ENCODE data around the gene INPP5K. TPM values are rescaled to one million over a fixed set of nuclear protein-coding genes. Genes with fewer than 3 reads are reported as not detected.

The INPP5K gene
- total RNA-seq, 4 donors from 2014 or later: 62.0 to 89.3 (median 76.1) TPM

GRCh38 chr17:1546292-1546922 lies 30.0 kb upstream of the INPP5K start:
- no peaks in the 10 kb centered on the region for H3K27me3 ChIP-seq
- TF ChIP-seq EP300 (IDR thresholded peaks at IDR 0.05): no peak
- TF ChIP-seq POLR2A (IDR thresholded peaks at IDR 0.05; ENCODE audit: low read depth): no peak
- H3K4me1 ChIP-seq: no peaks in the 10 kb centered on the region
- no peak overlapping the region for H3K27ac ChIP-seq (replicated peaks in 1 of 4)
- 97% methylated on average over 6 of the region's 6 CpGs for WGBS
- H3K9me3 ChIP-seq: no peaks in the 10 kb centered on the region
- no peak overlapping the region for H3K4me3 ChIP-seq
- DNase-seq (ENCODE audit: extremely low spot score): no peak
- intact Hi-C loops (cut with DNase I): no loop called here
- peaks cover 43 to 100% (median 95%) of the 10 kb centered on the region in 4 donors for H3K36me3 ChIP-seq

DNA sequence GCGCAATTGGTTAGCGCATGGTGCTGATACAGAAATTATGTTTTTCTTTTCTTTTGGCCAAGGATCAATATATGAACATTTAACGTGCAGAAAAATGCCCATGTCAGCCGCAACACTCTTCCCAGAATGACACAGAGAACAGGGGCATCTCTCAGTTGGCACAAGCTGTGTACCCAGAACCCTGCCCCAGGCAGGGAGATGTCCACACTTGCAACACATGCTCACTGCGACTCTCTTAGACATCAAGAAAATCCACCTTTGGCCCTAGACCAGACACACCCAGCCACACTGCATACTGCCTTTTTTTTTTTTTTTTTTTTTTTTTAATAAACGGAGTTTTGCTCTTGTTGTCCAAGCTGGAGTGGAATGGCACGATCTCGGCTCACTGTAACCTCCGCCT lies 29.2 kb upstream of the INPP5K start:
- no peaks in the 10 kb centered on the region for H3K9me3 ChIP-seq
- DNase-seq (ENCODE audit: extremely low spot score): no peak

GRCh38 chr17:1542316-1542715 lies 25.9 kb upstream of the INPP5K start:
- 66% methylated on average over 8 of the region's 8 CpGs for WGBS
- intact Hi-C loops (cut with DNase I): no loop called here
- no peak for DNase-seq (ENCODE audit: extremely low spot score)
- Histone ChIP-seq H3K4me3 (no peak overlapping the region), H3K27me3 (no peaks in the 10 kb centered on the region), H3K36me3 (peaks cover 53 to 100% (median 95%) of the 10 kb centered on the region in 4 donors), H3K27ac (replicated peaks in 1 of 4) (no peak overlapping the region), H3K4me1 (no peaks in the 10 kb centered on the region), H3K9me3 (no peaks in the 10 kb centered on the region)
- TF ChIP-seq POLR2AphosphoS5 (IDR thresholded peaks at IDR 0.05) (no peak), POLR2A (IDR thresholded peaks at IDR 0.05; ENCODE audit: low read depth) (no peak), EP300 (IDR thresholded peaks at IDR 0.05) (no peak)
- TF ChIP-seq, protein P1, sequence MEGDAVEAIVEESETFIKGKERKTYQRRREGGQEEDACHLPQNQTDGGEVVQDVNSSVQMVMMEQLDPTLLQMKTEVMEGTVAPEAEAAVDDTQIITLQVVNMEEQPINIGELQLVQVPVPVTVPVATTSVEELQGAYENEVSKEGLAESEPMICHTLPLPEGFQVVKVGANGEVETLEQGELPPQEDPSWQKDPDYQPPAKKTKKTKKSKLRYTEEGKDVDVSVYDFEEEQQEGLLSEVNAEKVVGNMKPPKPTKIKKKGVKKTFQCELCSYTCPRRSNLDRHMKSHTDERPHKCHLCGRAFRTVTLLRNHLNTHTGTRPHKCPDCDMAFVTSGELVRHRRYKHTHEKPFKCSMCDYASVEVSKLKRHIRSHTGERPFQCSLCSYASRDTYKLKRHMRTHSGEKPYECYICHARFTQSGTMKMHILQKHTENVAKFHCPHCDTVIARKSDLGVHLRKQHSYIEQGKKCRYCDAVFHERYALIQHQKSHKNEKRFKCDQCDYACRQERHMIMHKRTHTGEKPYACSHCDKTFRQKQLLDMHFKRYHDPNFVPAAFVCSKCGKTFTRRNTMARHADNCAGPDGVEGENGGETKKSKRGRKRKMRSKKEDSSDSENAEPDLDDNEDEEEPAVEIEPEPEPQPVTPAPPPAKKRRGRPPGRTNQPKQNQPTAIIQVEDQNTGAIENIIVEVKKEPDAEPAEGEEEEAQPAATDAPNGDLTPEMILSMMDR (IDR thresholded peaks at IDR 0.05): no peak

More for the DNA sequence above, 29.2 kb upstream of the INPP5K start:
- H3K36me3 ChIP-seq: peaks cover 44 to 100% (median 95%) of the 10 kb centered on the region in 4 donors
- no peak overlapping the region for H3K4me3 ChIP-seq
- H3K4me1 ChIP-seq: no peaks in the 10 kb centered on the region
- no peak overlapping the region for H3K27ac ChIP-seq (replicated peaks in 1 of 4)
- H3K27me3 ChIP-seq: no peaks in the 10 kb centered on the region
- WGBS: 94% methylated on average over 9 of the region's 9 CpGs
- intact Hi-C loops (cut with DNase I): no loop called here
- TF ChIP-seq POLR2AphosphoS5 (IDR thresholded peaks at IDR 0.05) (no peak), POLR2A (IDR thresholded peaks at IDR 0.05; ENCODE audit: low read depth) (no peak), EP300 (IDR thresholded peaks at IDR 0.05) (no peak)
- TF ChIP-seq, protein P1 (IDR thresholded peaks at IDR 0.05): no peak

GRCh38 chr17:1541367-1541904 lies 25.0 kb upstream of the INPP5K start:
- H3K9me3 ChIP-seq: no peaks in the 10 kb centered on the region
- intact Hi-C loops (cut with DNase I): no loop called here
- H3K36me3 ChIP-seq: peaks cover 47 to 100% (median 94%) of the 10 kb centered on the region in 4 donors
- H3K27ac ChIP-seq (replicated peaks in 1 of 4): no peak overlapping the region
- H3K27me3 ChIP-seq: no peaks in the 10 kb centered on the region
- H3K4me1 ChIP-seq: no peaks in the 10 kb centered on the region
- TF ChIP-seq POLR2A (IDR thresholded peaks at IDR 0.05; ENCODE audit: low read depth) (no peak), POLR2AphosphoS5 (IDR thresholded peaks at IDR 0.05) (no peak), EP300 (IDR thresholded peaks at IDR 0.05) (no peak)
- TF ChIP-seq, protein P1 (IDR thresholded peaks at IDR 0.05): no peak
- 100% methylated on average over 4 of the region's 4 CpGs for WGBS
- no peak for DNase-seq (ENCODE audit: extremely low spot score)
- H3K4me3 ChIP-seq: no peak overlapping the region

DNA sequence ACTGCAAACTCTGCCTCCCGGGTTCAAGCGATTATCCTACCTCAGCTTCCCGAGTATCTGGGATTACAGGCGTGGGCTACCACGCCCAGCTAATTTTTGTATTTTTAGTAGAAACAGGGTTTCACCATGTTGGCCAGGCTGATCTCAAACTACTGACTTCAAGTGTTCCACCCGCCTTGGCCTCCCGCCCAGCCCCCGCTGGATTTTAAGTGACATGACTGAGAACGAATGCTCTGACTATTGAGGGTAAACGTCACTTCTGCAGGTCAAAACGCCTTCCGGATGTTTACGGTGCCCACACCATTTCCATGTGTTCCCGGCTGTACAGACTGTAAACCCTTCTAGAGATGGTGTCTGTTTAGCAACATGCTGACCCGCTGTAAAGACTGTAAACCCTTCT lies 23.4 kb upstream of the INPP5K start:
- Histone ChIP-seq H3K27me3 (no peaks in the 10 kb centered on the region), H3K4me1 (no peaks in the 10 kb centered on the region), H3K9me3 (no peaks in the 10 kb centered on the region), H3K4me3 (no peak overlapping the region), H3K36me3 (peaks cover 43 to 100% (median 93%) of the 10 kb centered on the region in 4 donors), H3K27ac (replicated peaks in 1 of 4) (no peak overlapping the region)
- intact Hi-C loops (cut with DNase I): no loop called here
- TF ChIP-seq POLR2AphosphoS5 (IDR thresholded peaks at IDR 0.05) (no peak), POLR2A (IDR thresholded peaks at IDR 0.05; ENCODE audit: low read depth) (no peak), EP300 (IDR thresholded peaks at IDR 0.05) (no peak)
- TF ChIP-seq, protein P1 (IDR thresholded peaks at IDR 0.05): no peak
- WGBS: 86% methylated on average over 15 of the region's 15 CpGs
- no peak for DNase-seq (ENCODE audit: extremely low spot score)
